Endodermal cell (in vitro differentiated cells): Measurements from ENCODE around the gene STK4. TPM values are rescaled to one million over a fixed set of nuclear protein-coding genes. Genes with fewer than 3 reads are reported as not detected.

ENCODE experiments used
- DNase-seq: peaks from one replicate; pipeline ENCODE4 v3.0.0-alpha.2; 2017
- H3K27ac ChIP-seq: 2 replicates; pipeline ENCODE4 v1.5.1; 2013; ENCODE audit warnings: mild to moderate bottlenecking, low read depth, low read length, moderate library complexity
- H3K27me3 ChIP-seq: 2 replicates; pipeline ENCODE4 v1.6.1; 2013; ENCODE audit warnings: mild to moderate bottlenecking, low read length, moderate library complexity; ENCODE audit not compliant: insufficient read depth, control insufficient read depth, poor library complexity, severe bottlenecking
- H3K36me3 ChIP-seq: 2 replicates; pipeline ENCODE4 v1.7.0; 2013; ENCODE audit warnings: mild to moderate bottlenecking, low read length, moderate library complexity; ENCODE audit not compliant: control insufficient read depth, insufficient read depth
- H3K4me1 ChIP-seq: one replicate; pipeline ENCODE4 v1.7.0; 2013; ENCODE audit warnings: low read length; ENCODE audit not compliant: control insufficient read depth, insufficient read depth
- H3K4me3 ChIP-seq: 2 replicates; pipeline ENCODE4 v1.5.1; 2013; ENCODE audit warnings: mild to moderate bottlenecking, low read length, moderate library complexity
- H3K9ac ChIP-seq: 2 replicates; pipeline ENCODE4 v1.6.1; 2013; ENCODE audit warnings: mild to moderate bottlenecking, low read length, moderate library complexity; ENCODE audit not compliant: poor library complexity, severe bottlenecking; ENCODE audit errors: extremely low read depth
- H3K9me3 ChIP-seq: 2 replicates; pipeline ENCODE4 v1.6.1; 2013; ENCODE audit warnings: mild to moderate bottlenecking, low read length, moderate library complexity; ENCODE audit not compliant: control insufficient read depth
- H3K27ac Mint-ChIP-seq: 2 replicates; pipeline ENCODE4 v1.8.0; 2020; ENCODE audit warnings: mixed read lengths
- H3K27me3 Mint-ChIP-seq: 2 replicates; pipeline ENCODE4 v1.8.0; 2021; ENCODE audit warnings: mild to moderate bottlenecking, mixed read lengths; ENCODE audit not compliant: insufficient read depth
- H3K36me3 Mint-ChIP-seq: 2 replicates; pipeline ENCODE4 v1.8.0; 2020; ENCODE audit warnings: low read depth, mixed read lengths
- H3K4me1 Mint-ChIP-seq: 2 replicates; pipeline ENCODE4 v1.8.0; 2020; ENCODE audit warnings: mixed read lengths
- H3K4me3 Mint-ChIP-seq: 2 replicates; pipeline ENCODE4 v1.8.0; 2020; ENCODE audit warnings: mild to moderate bottlenecking, moderate library complexity, mixed read lengths
- H3K9me3 Mint-ChIP-seq: 2 replicates; pipeline ENCODE4 v1.8.0; 2020; ENCODE audit warnings: mild to moderate bottlenecking, mixed read lengths
- WGBS, 2 experiments: methylation state at CpG; one replicate each; pipeline versions ENCODE4 v1.1.5 to v1.1.7; 2013; ENCODE audit warnings: missing lambda C conversion rate in 2 of 2, mixed read lengths in 1 of 2; ENCODE audit not compliant: insufficient coverage in 1 of 2, insufficient read length in 1 of 2; 5-methylcytosine and 5-hydroxymethylcytosine counted together
- total RNA-seq, 2 donors: library from RNA; stranded (reverse); fragmentation: NEBNext Ultra II Directional in 1 of 2; extraction: Animal tissue kit (Norgen Biotek cat#: 25700) in 1 of 2; gene quantifications; 2 replicates in 1 of 2; 3 replicates in 1 of 2; pipeline ENCODE4 v1.2.1, GENCODE V29; 2021
- TF ChIP-seq, protein P1 (sequence below): fragments of 200-600 bp; sonication (generic); conservative IDR thresholded peaks from 2 replicates; pipeline ENCODE4 v1.5.0; 2021; ENCODE audit warnings: antibody characterized with exemption, mild to moderate bottlenecking

The STK4 gene
- total RNA-seq, 2 donors from 2014 or later = 29.2 to 33.1 TPM

DNA sequence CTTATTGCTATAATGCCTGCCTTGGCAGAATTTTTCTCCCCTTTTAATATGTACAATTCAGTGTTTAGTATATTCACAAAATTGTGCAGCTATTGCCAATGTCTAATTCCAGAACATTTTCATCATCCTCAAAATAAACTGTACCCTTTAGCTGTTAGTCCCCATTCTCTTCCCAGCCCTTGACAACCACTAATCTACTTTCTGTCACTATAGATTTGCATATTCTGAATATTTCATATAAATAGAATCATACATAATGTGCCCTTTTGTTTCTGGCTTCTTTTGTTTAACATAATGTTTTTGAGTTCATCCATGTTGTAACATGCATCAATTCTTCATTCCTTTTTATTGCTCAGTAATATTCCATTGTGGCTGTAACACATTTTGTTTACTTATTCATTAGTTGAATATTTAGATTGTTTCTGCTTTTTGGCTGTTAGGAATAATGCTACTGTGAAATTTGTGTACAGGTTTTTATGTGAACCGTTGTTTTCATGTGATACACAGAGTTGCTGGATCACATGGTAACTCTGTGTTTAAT, 22.4 kb downstream of the STK4 start:
- H3K9me3 ChIP-seq = no peaks in the 10 kb centered on the region
- Mint-ChIP-seq H3K9me3 (no peaks in the 10 kb centered on the region), H3K4me1 (no peaks in the 10 kb centered on the region), H3K27me3 (no peaks in the 10 kb centered on the region), H3K36me3 (peaks cover 28% of the 10 kb centered on the region), H3K4me3 (no peak overlapping the region), H3K27ac (no peak overlapping the region)
- no peak for DNase-seq
- peaks cover 47% of the 10 kb centered on the region for H3K36me3 ChIP-seq
- H3K4me1 ChIP-seq = no peaks in the 10 kb centered on the region
- no peak overlapping the region for H3K27ac ChIP-seq
- H3K4me3 ChIP-seq = no peak overlapping the region
- 97% methylated on average over 1 of the region's 1 CpG; no CpG with 5 or more reads in 1 of the 2 experiments for WGBS, 2 experiments
- H3K9ac ChIP-seq = no peak overlapping the region
- TF ChIP-seq, protein P1, sequence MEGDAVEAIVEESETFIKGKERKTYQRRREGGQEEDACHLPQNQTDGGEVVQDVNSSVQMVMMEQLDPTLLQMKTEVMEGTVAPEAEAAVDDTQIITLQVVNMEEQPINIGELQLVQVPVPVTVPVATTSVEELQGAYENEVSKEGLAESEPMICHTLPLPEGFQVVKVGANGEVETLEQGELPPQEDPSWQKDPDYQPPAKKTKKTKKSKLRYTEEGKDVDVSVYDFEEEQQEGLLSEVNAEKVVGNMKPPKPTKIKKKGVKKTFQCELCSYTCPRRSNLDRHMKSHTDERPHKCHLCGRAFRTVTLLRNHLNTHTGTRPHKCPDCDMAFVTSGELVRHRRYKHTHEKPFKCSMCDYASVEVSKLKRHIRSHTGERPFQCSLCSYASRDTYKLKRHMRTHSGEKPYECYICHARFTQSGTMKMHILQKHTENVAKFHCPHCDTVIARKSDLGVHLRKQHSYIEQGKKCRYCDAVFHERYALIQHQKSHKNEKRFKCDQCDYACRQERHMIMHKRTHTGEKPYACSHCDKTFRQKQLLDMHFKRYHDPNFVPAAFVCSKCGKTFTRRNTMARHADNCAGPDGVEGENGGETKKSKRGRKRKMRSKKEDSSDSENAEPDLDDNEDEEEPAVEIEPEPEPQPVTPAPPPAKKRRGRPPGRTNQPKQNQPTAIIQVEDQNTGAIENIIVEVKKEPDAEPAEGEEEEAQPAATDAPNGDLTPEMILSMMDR = no peak
- no peaks in the 10 kb centered on the region for H3K27me3 ChIP-seq

DNA sequence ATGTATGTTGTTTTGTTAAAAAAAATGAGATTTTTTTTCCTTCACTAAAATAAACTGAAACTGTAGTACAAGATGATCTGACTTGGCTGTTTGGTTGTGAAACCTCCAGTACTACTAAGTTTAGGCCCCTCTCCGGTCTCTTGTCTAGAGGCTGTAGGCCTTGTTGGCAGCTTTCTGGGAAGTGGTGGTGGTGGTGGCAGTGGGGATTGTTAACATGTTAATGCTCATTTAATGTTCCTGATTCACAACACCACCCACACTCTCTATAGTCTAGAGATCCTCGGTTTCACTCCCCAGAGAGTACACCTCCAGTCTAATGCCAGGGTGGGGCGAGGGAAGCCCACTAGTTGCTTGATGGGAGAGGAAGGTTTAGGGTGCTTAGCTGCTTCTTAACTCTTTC, 24.1 kb downstream of the STK4 start:
- no peaks in the 10 kb centered on the region for H3K27me3 ChIP-seq
- H3K9ac ChIP-seq = no peak overlapping the region
- 75% methylated on average over 3 of the region's 3 CpGs; no CpG with 5 or more reads in 1 of the 2 experiments for WGBS, 2 experiments
- H3K9me3 ChIP-seq = no peaks in the 10 kb centered on the region
- peak overlapping the region; percentile 71 for H3K27ac Mint-ChIP-seq
- H3K4me1 Mint-ChIP-seq = no peaks in the 10 kb centered on the region
- no peaks in the 10 kb centered on the region for H3K4me1 ChIP-seq
- no peak overlapping the region for H3K27ac ChIP-seq
- no peaks in the 10 kb centered on the region for H3K9me3 Mint-ChIP-seq
- no peak overlapping the region for H3K4me3 ChIP-seq
- no peak for DNase-seq
- TF ChIP-seq, protein P1 = no peak
- H3K36me3 Mint-ChIP-seq = peaks cover 28% of the 10 kb centered on the region
- H3K4me3 Mint-ChIP-seq = no peak overlapping the region
- H3K27me3 Mint-ChIP-seq = no peaks in the 10 kb centered on the region
- peaks cover 38% of the 10 kb centered on the region for H3K36me3 ChIP-seq

DNA sequence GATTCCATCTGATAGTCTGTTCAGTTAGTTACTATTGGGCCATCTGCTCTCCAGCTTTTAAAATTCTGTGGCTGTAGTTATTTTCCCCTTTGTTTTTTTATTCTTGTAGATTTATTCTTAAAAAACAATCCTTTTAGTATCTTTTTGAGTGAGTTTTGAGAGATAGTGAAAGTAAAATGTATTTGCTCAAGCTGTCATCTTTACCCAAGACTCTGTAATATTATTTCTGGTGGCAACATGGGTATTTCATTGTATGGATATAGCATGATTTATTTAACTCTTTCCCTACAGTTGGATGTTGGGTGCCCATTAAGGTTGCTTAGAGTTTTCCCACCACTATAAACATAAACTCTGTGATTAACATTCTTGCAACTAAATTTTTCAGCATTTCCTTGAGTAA, 24.6 kb downstream of the STK4 start:
- H3K36me3 Mint-ChIP-seq = peaks cover 29% of the 10 kb centered on the region
- TF ChIP-seq, protein P1 = no peak
- Histone ChIP-seq H3K4me3 (no peak overlapping the region), H3K27me3 (no peaks in the 10 kb centered on the region), H3K9ac (no peak overlapping the region), H3K27ac (no peak overlapping the region), H3K9me3 (no peaks in the 10 kb centered on the region), H3K36me3 (peaks cover 38% of the 10 kb centered on the region), H3K4me1 (no peaks in the 10 kb centered on the region)
- DNase-seq = no peak
- H3K4me3 Mint-ChIP-seq = no peak overlapping the region
- H3K9me3 Mint-ChIP-seq = no peaks in the 10 kb centered on the region
- H3K27me3 Mint-ChIP-seq = no peaks in the 10 kb centered on the region
- no peaks in the 10 kb centered on the region for H3K4me1 Mint-ChIP-seq
- no peak overlapping the region for H3K27ac Mint-ChIP-seq
